ENCODE measurements around the gene GPBP1.
"Not testable (repeated sequence)": the region's sequence is repeated elsewhere in the genome, so short reads cannot be mapped to it uniquely, and the experiment has no call there.

GPBP1 gene

GRCh38 chr5:57276353-57276752 lies 102.5 kb downstream of the GPBP1 start:
- Mint-ChIP-seq H3K27ac (no peak overlapping the region), H3K4me1 (no peaks in the 10 kb centered on the region), H3K9me3 (no peaks in the 10 kb centered on the region), H3K4me3 (no peak overlapping the region), H3K36me3 (no peaks in the 10 kb centered on the region), H3K27me3 (no peaks in the 10 kb centered on the region)

GRCh38 chr5:57277085-57277484 lies 103.2 kb downstream of the GPBP1 start:
- Mint-ChIP-seq H3K27me3 (no peaks in the 10 kb centered on the region), H3K36me3 (no peaks in the 10 kb centered on the region), H3K27ac (no peak overlapping the region), H3K4me1 (no peaks in the 10 kb centered on the region), H3K4me3 (no peak overlapping the region), H3K9me3 (no peaks in the 10 kb centered on the region)

GRCh38 chr5:57280853-57281252 lies 107.0 kb downstream of the GPBP1 start:
- no peak overlapping the region for H3K4me3 Mint-ChIP-seq
- no peak overlapping the region for H3K27ac Mint-ChIP-seq
- H3K4me1 Mint-ChIP-seq = no peaks in the 10 kb centered on the region
- H3K27me3 Mint-ChIP-seq = peaks cover 3% of the 10 kb centered on the region
- H3K36me3 Mint-ChIP-seq = peaks cover 3% of the 10 kb centered on the region
- peaks cover 4% of the 10 kb centered on the region for H3K9me3 Mint-ChIP-seq

GRCh38 chr5:57285084-57285483 lies 111.2 kb downstream of the GPBP1 start:
- not testable (repeated sequence) for H3K36me3 Mint-ChIP-seq, H3K27ac Mint-ChIP-seq, H3K27me3 Mint-ChIP-seq, H3K9me3 Mint-ChIP-seq, H3K4me1 Mint-ChIP-seq, H3K4me3 Mint-ChIP-seq

- no peaks in the 10 kb centered on the region for H3K36me3 Mint-ChIP-seq
- H3K27ac Mint-ChIP-seq = no peak overlapping the region
- no peak overlapping the region for H3K4me3 Mint-ChIP-seq
- H3K4me1 Mint-ChIP-seq = no peaks in the 10 kb centered on the region
- no peaks in the 10 kb centered on the region for H3K9me3 Mint-ChIP-seq
- peaks cover 3% of the 10 kb centered on the region for H3K27me3 Mint-ChIP-seq
Measured at GRCh38 chr5:57291894-57292293, 118.0 kb downstream of the GPBP1 start.

GRCh38 chr5:57292336-57292735 lies 118.5 kb downstream of the GPBP1 start:
- Mint-ChIP-seq H3K9me3 (no peaks in the 10 kb centered on the region), H3K36me3 (no peaks in the 10 kb centered on the region), H3K27ac (no peak overlapping the region), H3K4me3 (no peak overlapping the region), H3K4me1 (no peaks in the 10 kb centered on the region), H3K27me3 (peaks cover 3% of the 10 kb centered on the region)

GRCh38 chr5:57298295-57298984 lies 124.6 kb downstream of the GPBP1 start:
- no peaks in the 10 kb centered on the region for H3K36me3 Mint-ChIP-seq
- peaks cover 24% of the 10 kb centered on the region for H3K4me1 Mint-ChIP-seq
- no peak overlapping the region for H3K27ac Mint-ChIP-seq
- H3K4me3 Mint-ChIP-seq = peak overlapping the region; percentile 75
- no peaks in the 10 kb centered on the region for H3K9me3 Mint-ChIP-seq
- no peaks in the 10 kb centered on the region for H3K27me3 Mint-ChIP-seq

- Mint-ChIP-seq H3K27ac (no peak overlapping the region), H3K36me3 (no peaks in the 10 kb centered on the region), H3K4me1 (peaks cover 24% of the 10 kb centered on the region), H3K4me3 (peak overlapping the region; percentile 75), H3K27me3 (no peaks in the 10 kb centered on the region), H3K9me3 (no peaks in the 10 kb centered on the region)
Measured at GRCh38 chr5:57298985-57299491, 125.2 kb downstream of the GPBP1 start.

GRCh38 chr5:57299986-57300385 lies 126.1 kb downstream of the GPBP1 start:
- no peaks in the 10 kb centered on the region for H3K27me3 Mint-ChIP-seq
- H3K4me3 Mint-ChIP-seq = no peak overlapping the region
- no peak overlapping the region for H3K27ac Mint-ChIP-seq
- no peaks in the 10 kb centered on the region for H3K36me3 Mint-ChIP-seq
- peaks cover 24% of the 10 kb centered on the region for H3K4me1 Mint-ChIP-seq
- H3K9me3 Mint-ChIP-seq = no peaks in the 10 kb centered on the region

- H3K4me1 Mint-ChIP-seq = peaks cover 24% of the 10 kb centered on the region
- H3K27ac Mint-ChIP-seq = peak overlapping the region; percentile 83
- no peaks in the 10 kb centered on the region for H3K9me3 Mint-ChIP-seq
- H3K27me3 Mint-ChIP-seq = no peaks in the 10 kb centered on the region
- H3K36me3 Mint-ChIP-seq = peaks cover 2% of the 10 kb centered on the region
- no peak overlapping the region for H3K4me3 Mint-ChIP-seq
Measured at GRCh38 chr5:57302164-57302563, 128.3 kb downstream of the GPBP1 start.

- Mint-ChIP-seq H3K4me3 (no peak overlapping the region), H3K4me1 (peaks cover 24% of the 10 kb centered on the region), H3K36me3 (peaks cover 2% of the 10 kb centered on the region), H3K27ac (peak overlapping the region; percentile 36), H3K9me3 (no peaks in the 10 kb centered on the region), H3K27me3 (no peaks in the 10 kb centered on the region)
Measured at GRCh38 chr5:57302643-57303042, 128.8 kb downstream of the GPBP1 start.

- peaks cover 4% of the 10 kb centered on the region for H3K36me3 Mint-ChIP-seq
Measured at GRCh38 chr5:57303985-57304384, 130.1 kb downstream of the GPBP1 start.

GRCh38 chr5:57304931-57305330 lies 131.1 kb downstream of the GPBP1 start:
- Mint-ChIP-seq H3K36me3 (peaks cover 4% of the 10 kb centered on the region), H3K4me3 (no peak overlapping the region), H3K27ac (no peak overlapping the region), H3K9me3 (no peaks in the 10 kb centered on the region), H3K27me3 (no peaks in the 10 kb centered on the region), H3K4me1 (peaks cover 12% of the 10 kb centered on the region)

More at GRCh38 chr5:57303985-57304384, 130.1 kb downstream of the GPBP1 start:
- Mint-ChIP-seq H3K27me3 (no peaks in the 10 kb centered on the region), H3K27ac (peak overlapping the region; percentile 46), H3K9me3 (no peaks in the 10 kb centered on the region), H3K4me1 (peaks cover 20% of the 10 kb centered on the region), H3K4me3 (no peak overlapping the region)

GRCh38 chr5:57306359-57306758 lies 132.5 kb downstream of the GPBP1 start:
- Mint-ChIP-seq H3K36me3 (peaks cover 4% of the 10 kb centered on the region), H3K4me1 (peaks cover 12% of the 10 kb centered on the region), H3K4me3 (no peak overlapping the region), H3K27me3 (no peaks in the 10 kb centered on the region), H3K9me3 (no peaks in the 10 kb centered on the region), H3K27ac (no peak overlapping the region)

GRCh38 chr5:57307516-57307915 lies 133.7 kb downstream of the GPBP1 start:
- Mint-ChIP-seq H3K36me3 (peaks cover 4% of the 10 kb centered on the region), H3K4me1 (peaks cover 3% of the 10 kb centered on the region), H3K9me3 (no peaks in the 10 kb centered on the region), H3K27ac (no peak overlapping the region), H3K4me3 (no peak overlapping the region), H3K27me3 (no peaks in the 10 kb centered on the region)

GRCh38 chr5:57309022-57309421 lies 135.2 kb downstream of the GPBP1 start:
- H3K27ac Mint-ChIP-seq, H3K4me3 Mint-ChIP-seq, H3K4me1 Mint-ChIP-seq, H3K27me3 Mint-ChIP-seq, H3K36me3 Mint-ChIP-seq, H3K9me3 Mint-ChIP-seq: not testable (repeated sequence)

GRCh38 chr5:57311251-57311650 lies 137.4 kb downstream of the GPBP1 start:
- no peak overlapping the region for H3K27ac Mint-ChIP-seq
- H3K27me3 Mint-ChIP-seq = no peaks in the 10 kb centered on the region
- H3K4me3 Mint-ChIP-seq = no peak overlapping the region
- H3K9me3 Mint-ChIP-seq = no peaks in the 10 kb centered on the region
- peaks cover 4% of the 10 kb centered on the region for H3K36me3 Mint-ChIP-seq
- no peaks in the 10 kb centered on the region for H3K4me1 Mint-ChIP-seq
